GM23338 (cell line): Measurements from ENCODE around the gene BLOC1S3. TPM values are rescaled to one million over a fixed set of nuclear protein-coding genes. Genes with fewer than 3 reads are reported as not detected.

Experiments used
- ATAC-seq: fragments of 200-7000 bp; cut with Tn5 transposase; 3 replicates; pipeline ENCODE4 v1.9.1; 2020
- DNase-seq: peaks from one replicate; pipeline ENCODE4 v3.0.0-alpha.2; 2015; ENCODE audit warnings: low spot score
- H2AFZ ChIP-seq: fragments of 200-600 bp; sonication (generic); 2 replicates; pipeline ENCODE4 v1.8.0; 2016; ENCODE audit warnings: antibody characterized with exemption, mild to moderate bottlenecking, moderate library complexity
- H3F3A ChIP-seq: fragments of 200-600 bp; sonication (generic); replicated peaks from 2 replicates; pipeline ENCODE4 v1.8.0; 2017; ENCODE audit warnings: antibody characterized with exemption, mixed run types, low read depth
- H3K27ac ChIP-seq: fragments of 200-600 bp; sonication (generic); 2 replicates; pipeline ENCODE4 v1.6.1; 2016; ENCODE audit warnings: low read depth
- H3K27me3 ChIP-seq: fragments of 200-600 bp; sonication (generic); 2 replicates; pipeline ENCODE4 v1.8.0; 2016; ENCODE audit warnings: mild to moderate bottlenecking, mixed run types, moderate library complexity; ENCODE audit not compliant: insufficient read depth
- H3K36me3 ChIP-seq: fragments of 200-600 bp; sonication (generic); 2 replicates; pipeline ENCODE4 v1.8.0; 2016; ENCODE audit warnings: mild to moderate bottlenecking; ENCODE audit not compliant: insufficient read depth
- H3K4me1 ChIP-seq: fragments of 200-600 bp; sonication (generic); 2 replicates; pipeline ENCODE4 v1.8.0; 2016; ENCODE audit warnings: mild to moderate bottlenecking, moderate library complexity; ENCODE audit not compliant: insufficient read depth
- H3K4me2 ChIP-seq: fragments of 200-600 bp; sonication (generic); 2 replicates; pipeline ENCODE4 v1.7.1; 2017; ENCODE audit warnings: mixed run types
- H3K4me3 ChIP-seq: fragments of 200-600 bp; sonication (generic); 2 replicates; pipeline ENCODE4 v1.6.1; 2016; ENCODE audit warnings: mixed run types
- H3K79me2 ChIP-seq: fragments of 200-600 bp; sonication (generic); replicated peaks from 2 replicates; pipeline ENCODE4 v1.8.0; 2017; ENCODE audit warnings: mild to moderate bottlenecking; ENCODE audit not compliant: insufficient read depth
- H3K9me2 ChIP-seq: fragments of 200-600 bp; sonication (generic); 2 replicates; pipeline ENCODE4 v1.8.0; 2017; ENCODE audit not compliant: insufficient read depth
- H4K20me1 ChIP-seq: fragments of 200-600 bp; sonication (generic); replicated peaks from 2 replicates; pipeline ENCODE4 v1.8.0; 2017; ENCODE audit warnings: mild to moderate bottlenecking; ENCODE audit not compliant: insufficient read depth
- H3K27ac Mint-ChIP-seq: 2 replicates; pipeline ENCODE4 v1.8.0; 2020; ENCODE audit warnings: inconsistent platforms, mild to moderate bottlenecking, moderate library complexity, mixed read lengths
- H3K27me3 Mint-ChIP-seq: 3 replicates; pipeline ENCODE4 v1.8.0; 2022; ENCODE audit warnings: low read depth, mild to moderate bottlenecking, moderate library complexity, mixed read lengths, inconsistent platforms; ENCODE audit not compliant: insufficient read depth, poor library complexity
- H3K36me3 Mint-ChIP-seq: 3 replicates; pipeline ENCODE4 v1.8.0; 2021; ENCODE audit warnings: low read depth, mild to moderate bottlenecking, inconsistent platforms, moderate library complexity, mixed read lengths
- H3K4me1 Mint-ChIP-seq: 3 replicates; pipeline ENCODE4 v1.8.0; 2020; ENCODE audit warnings: mild to moderate bottlenecking, inconsistent platforms, mixed read lengths
- H3K4me3 Mint-ChIP-seq: 3 replicates; pipeline ENCODE4 v1.8.0; 2021; ENCODE audit warnings: moderate library complexity, mild to moderate bottlenecking, inconsistent platforms, mixed read lengths
- H3K9me3 Mint-ChIP-seq: 3 replicates; pipeline ENCODE4 v1.8.0; 2020; ENCODE audit warnings: moderate library complexity, mild to moderate bottlenecking, inconsistent platforms, mixed read lengths
- CREB1 ChIP-seq: fragments of 250-450 bp; sonication (Bioruptor Pico); IDR thresholded peaks from 2 replicates; pipeline ENCODE4 v1.5.0; 2020; ENCODE audit warnings: low read depth, mild to moderate bottlenecking, moderate library complexity
- CTCF ChIP-seq, 2 experiments: fragments of 200-600 bp in 1 of 2; sonication (generic) in 1 of 2; conservative IDR thresholded peaks; 2 replicates each; pipeline versions ENCODE4 v1.5.1 to v1.6.1; 2016 to 2017; ENCODE audit warnings: antibody characterized with exemption in 2 of 2, low read depth in 2 of 2, mild to moderate bottlenecking in 2 of 2, moderate library complexity in 1 of 2
- EZH2phosphoT487 ChIP-seq: fragments of 200-600 bp; sonication (generic); IDR thresholded peaks from one replicate; pipeline ENCODE4 v1.8.1; 2018; ENCODE audit warnings: antibody characterized with exemption; ENCODE audit not compliant: unreplicated experiment
- POLR2AphosphoS5 ChIP-seq: IDR thresholded peaks from 2 replicates; pipeline ENCODE4 v1.6.1; 2016; ENCODE audit warnings: antibody characterized with exemption, low read depth
- polyA plus RNA-seq: library from polyadenylated mRNA; unstranded; fragments of >200 nt; fragmentation: Nextera tagmentation; extraction: Ambion mirVana; gene quantifications from 2 replicates; pipeline ENCODE4 v1.2.1, GENCODE V29; 2016
- total RNA-seq: library from RNA; depleted of rRNA; stranded (reverse); fragments of >200 nt; shearing (Covaris generic); gene quantifications from 2 replicates; pipeline ENCODE4 v1.2.3, GENCODE V29; 2014

Gene BLOC1S3
- total and polyA plus RNA-seq, 2 experiments from 2014 or later, result 2.5 to 15.9 TPM

- Mint-ChIP-seq H3K4me3 (peak overlapping the region; percentile 63), H3K36me3 (peaks cover 3% of the 10 kb centered on the region; the same call in 1 of the 3 replicates), H3K4me1 (peaks cover 15% of the 10 kb centered on the region), H3K9me3 (peaks cover 10% of the 10 kb centered on the region; the same call in 2 of the 3 replicates), H3K27me3 (peaks cover 58% of the 10 kb centered on the region), H3K27ac (no peak overlapping the region)
- no peak overlapping the region for H3K27ac ChIP-seq
- no peak for TF ChIP-seq CTCF (conservative IDR thresholded peaks at IDR 0.05; ENCODE audit: low read depth in 2 of 2)
- peak; percentile 32; the same call in 1 of the 2 replicates for TF ChIP-seq POLR2AphosphoS5
- no peak for TF ChIP-seq CREB1 (CRISPR knock-in tag)
- H3F3A ChIP-seq, result 0 out of 2 replicates have a peak, but pooled peaks cover 6% of the 10 kb centered on the region
- ATAC-seq (peak; percentile 52), DNase-seq (peak; percentile 84)
- no peaks in the 10 kb centered on the region for H3K36me3 ChIP-seq
- no peaks in the 10 kb centered on the region for H3K79me2 ChIP-seq
- peaks cover 46% of the 10 kb centered on the region for H3K27me3 ChIP-seq
- peak overlapping the region; percentile 96 for H2AFZ ChIP-seq
- no peaks in the 10 kb centered on the region; the same call in 1 of the 2 replicates for H4K20me1 ChIP-seq
- peak overlapping the region; percentile 83 for H3K4me2 ChIP-seq
- H3K4me1 ChIP-seq, result no peaks in the 10 kb centered on the region; the same call in 1 of the 2 replicates
- peak overlapping the region; percentile 55 for H3K4me3 ChIP-seq
- no peaks in the 10 kb centered on the region for H3K9me2 ChIP-seq
Measured at GRCh38 chr19:45153339-45154063, 25.1 kb upstream of the BLOC1S3 start.

- 0 out of 2 replicates have a peak, but pooled peaks cover 6% of the 10 kb centered on the region for H3F3A ChIP-seq
- no peak for ATAC-seq
- TF ChIP-seq POLR2AphosphoS5 (no peak), EZH2phosphoT487 (no peak)
- H3K4me2 ChIP-seq, result peak overlapping the region; percentile 83
- Mint-ChIP-seq H3K4me1 (peaks cover 15% of the 10 kb centered on the region), H3K36me3 (peaks cover 1% of the 10 kb centered on the region; the same call in 1 of the 3 replicates), H3K27ac (no peak overlapping the region), H3K9me3 (peaks cover 10% of the 10 kb centered on the region; the same call in 2 of the 3 replicates), H3K4me3 (peak overlapping the region; percentile 63), H3K27me3 (peaks cover 59% of the 10 kb centered on the region)
- no peaks in the 10 kb centered on the region for H3K36me3 ChIP-seq
- H3K9me2 ChIP-seq, result no peaks in the 10 kb centered on the region
- H3K27ac ChIP-seq, result no peak overlapping the region
- H3K4me3 ChIP-seq, result peak overlapping the region; percentile 55
- H3K79me2 ChIP-seq, result no peaks in the 10 kb centered on the region
- H3K4me1 ChIP-seq, result no peaks in the 10 kb centered on the region; the same call in 1 of the 2 replicates
- H3K27me3 ChIP-seq, result peaks cover 46% of the 10 kb centered on the region
- no peaks in the 10 kb centered on the region; the same call in 1 of the 2 replicates for H4K20me1 ChIP-seq
- peak overlapping the region; percentile 96 for H2AFZ ChIP-seq
- DNase-seq, result no peak
Measured at GRCh38 chr19:45154064-45154827, 24.3 kb upstream of the BLOC1S3 start.
